H1 (cell line): Measurements from ENCODE around the gene PRDM15. TPM values are rescaled to one million over a fixed set of nuclear protein-coding genes. Genes with fewer than 3 reads are reported as not detected.

Source experiments
- polyA plus RNA-seq, 7 experiments: library from polyadenylated mRNA; depleted of rRNA in 3 of 7; stranded (reverse) in 5 of 7; unstranded in 2 of 7; fragments of >200 nt in 5 of 7; fragments of 200-250 nt in 2 of 7; gene quantifications; 1 replicate in 5 of 7; 2 replicates in 1 of 7; 4 replicates in 1 of 7; pipeline versions ENCODE4 v1.2.1 to v1.2.3, GENCODE V29; 2011 to 2013; ENCODE audit warnings: missing spikeins in 2 of 7, mixed read lengths in 2 of 7
- total RNA-seq: library from RNA; stranded (reverse); fragmentation: NEBNext Ultra II Directional; extraction: Animal tissue kit (Norgen Biotek cat#: 25700); gene quantifications from 2 replicates; pipeline ENCODE4 v1.2.1, GENCODE V29; 2021
- TF ChIP-seq, protein P1 (sequence below): IDR thresholded peaks from 2 replicates; pipeline ENCODE4 v1.6.1; 2012; ENCODE audit warnings: inconsistent platforms

Gene PRDM15
- total and polyA plus RNA-seq, 2 of the 8 experiments (the other 6 are each of a cell fraction or from before 2014, with no cell fraction given), result 9.7 to 10.5 TPM

DNA sequence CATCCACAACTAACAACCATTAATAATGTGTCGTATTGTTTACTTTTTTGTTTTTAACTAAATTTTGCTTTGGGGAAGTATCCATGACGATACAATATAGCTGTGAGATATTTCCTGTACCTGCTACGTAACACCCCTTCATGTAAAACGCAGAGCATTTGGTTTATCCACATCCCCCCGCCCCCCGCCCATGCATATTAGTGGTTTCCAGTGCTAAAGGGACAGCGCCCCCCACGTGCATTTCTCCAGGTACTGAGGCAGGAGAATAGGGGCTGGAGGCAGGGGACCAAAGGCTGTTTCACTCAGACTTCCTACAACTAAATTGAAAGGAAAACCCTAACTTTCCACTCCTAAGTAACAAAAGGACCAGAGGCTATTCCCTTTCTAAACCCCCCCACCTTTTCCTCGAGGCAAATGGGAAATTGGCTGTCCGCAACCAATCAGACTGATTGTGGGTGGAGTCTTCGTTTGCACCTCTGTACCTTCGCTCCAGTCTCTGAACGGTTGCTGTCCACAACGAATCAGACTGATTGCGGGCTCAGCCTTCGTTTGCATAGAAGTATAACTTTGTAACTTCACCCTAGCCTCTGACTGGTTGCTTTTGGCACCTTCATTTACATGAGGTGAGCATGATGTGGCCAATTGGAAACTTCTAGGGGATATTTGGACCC is 100.1 kb downstream of the PRDM15 start (continued):
- TF ChIP-seq, protein P1, sequence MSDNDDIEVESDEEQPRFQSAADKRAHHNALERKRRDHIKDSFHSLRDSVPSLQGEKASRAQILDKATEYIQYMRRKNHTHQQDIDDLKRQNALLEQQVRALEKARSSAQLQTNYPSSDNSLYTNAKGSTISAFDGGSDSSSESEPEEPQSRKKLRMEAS, result peak; percentile 47; the same call in 1 of the 2 replicates
